GM10266 (cell line): ENCODE data around the gene CABYR.
"Not testable (repeated sequence)": the region's sequence is repeated elsewhere in the genome, so short reads cannot be mapped to it uniquely, and the experiment has no call there.

Source experiments
- DNase-seq: peaks from one replicate; pipeline ENCODE4 v3.0.0; 2012; ENCODE audit errors: extremely low spot score
- CTCF ChIP-seq: IDR thresholded peaks from 2 replicates; pipeline ENCODE4 v1.5.1; 2012; ENCODE audit warnings: mild to moderate bottlenecking, low read depth; ENCODE audit not compliant: control insufficient read depth, insufficient read depth; ENCODE audit errors: missing control alignments

Gene CABYR

GRCh38 chr18:24128700-24129099 lies 10.2 kb upstream of the CABYR start:
- no peak for TF ChIP-seq CTCF
- DNase-seq, result no peak

- no peak for TF ChIP-seq CTCF
- DNase-seq, result no peak
Measured at GRCh38 chr18:24130494-24130893, 8.4 kb upstream of the CABYR start.

DNA sequence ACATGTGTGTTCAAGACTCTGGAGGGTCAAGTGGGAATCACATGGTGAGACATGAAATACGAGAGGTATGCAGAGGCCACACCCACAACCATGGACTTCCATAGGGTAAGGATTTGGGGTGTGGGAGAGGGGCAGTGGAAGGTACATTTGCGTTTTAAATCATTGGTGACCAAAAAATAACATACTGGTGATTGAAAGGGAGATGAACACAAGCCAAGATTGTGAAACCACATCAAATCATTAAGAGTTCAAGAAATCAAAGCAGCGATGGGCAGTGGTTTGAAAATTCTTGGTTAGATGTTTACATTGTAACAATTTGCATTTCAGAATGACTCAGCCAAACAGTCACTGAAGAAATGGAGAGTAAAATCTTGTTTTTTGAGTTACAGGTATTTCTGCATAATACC lies 1.9 kb upstream of the CABYR start:
- DNase-seq, result no peak
- no peak for TF ChIP-seq CTCF

DNA sequence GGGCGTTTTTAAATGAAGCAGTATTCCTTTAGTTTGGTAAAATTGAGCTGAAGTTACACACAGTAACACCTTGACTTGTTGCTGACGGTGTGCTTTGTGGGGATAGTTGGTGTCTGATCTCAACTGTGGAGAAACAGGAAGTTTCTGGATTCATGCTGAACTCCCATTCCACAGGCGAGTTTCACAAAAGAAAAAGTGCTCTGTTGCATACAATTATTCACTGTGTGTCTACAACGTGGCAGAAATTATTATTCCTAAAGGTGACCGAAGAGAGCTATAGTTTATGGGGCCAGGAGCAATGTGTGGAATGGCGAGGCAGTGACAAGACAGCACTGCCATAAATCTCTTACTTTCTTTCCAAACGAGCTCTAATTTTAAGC lies 463 bp upstream of the CABYR start:
- TF ChIP-seq CTCF, result no peak
- no peak for DNase-seq

- TF ChIP-seq CTCF, result no peak
- DNase-seq, result no peak
Measured at GRCh38 chr18:24140697-24141096, 1.8 kb downstream of the CABYR start.

GRCh38 chr18:24142376-24142775 lies 3.5 kb downstream of the CABYR start:
- DNase-seq, result no peak
- no peak for TF ChIP-seq CTCF

DNA sequence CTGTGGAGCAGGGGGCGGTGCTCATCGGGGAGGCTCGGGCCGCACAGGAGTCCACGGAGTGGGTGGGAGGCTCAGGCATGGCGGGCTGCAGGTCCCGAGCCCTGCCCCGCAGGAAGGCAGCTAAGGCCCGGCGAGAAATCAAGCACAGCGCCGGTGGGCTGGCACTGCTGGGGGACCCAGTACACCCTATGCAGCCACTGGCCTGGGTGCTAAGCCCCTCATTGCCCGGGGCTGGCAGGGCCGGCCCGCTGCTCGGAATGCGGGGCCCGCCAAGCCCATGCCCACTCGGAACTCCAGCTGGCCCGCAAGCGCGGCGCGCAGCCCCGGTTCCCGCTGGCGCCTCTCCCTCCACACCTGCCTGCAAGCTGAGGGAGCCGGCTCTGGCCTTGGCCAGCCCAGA lies 10.7 kb downstream of the CABYR start:
- not testable (repeated sequence) for DNase-seq

DNA sequence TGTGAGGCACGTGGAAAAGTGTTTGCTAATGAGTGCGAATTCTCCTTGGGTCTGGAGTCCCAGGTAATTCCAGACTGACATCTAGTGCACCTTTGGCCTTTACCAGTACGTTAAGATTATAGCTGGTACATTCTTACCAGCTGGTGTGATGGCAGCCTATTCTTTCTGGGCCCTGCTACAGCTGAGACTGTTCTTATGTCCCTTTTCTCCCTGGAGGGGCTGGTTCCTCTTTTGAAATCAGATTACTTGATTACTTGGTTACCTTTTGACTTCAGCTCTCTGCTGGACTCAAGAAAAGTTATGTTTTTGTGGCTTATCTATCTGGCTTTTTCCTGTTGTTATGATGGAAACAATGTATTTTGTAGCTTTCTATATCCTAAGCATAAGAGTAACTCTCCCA lies 14.5 kb downstream of the CABYR start:
- no peak for TF ChIP-seq CTCF
- DNase-seq, result no peak
